Thyroid gland (tissue), 4 donors: ENCODE data around the gene CCSER1. TPM values are rescaled to one million over a fixed set of nuclear protein-coding genes. Genes with fewer than 3 reads are reported as not detected.

Experiments
- DNase-seq, 2 donors: peaks; one replicate each; pipeline ENCODE4 v3.0.0-alpha.2; 2019
- H3K27ac ChIP-seq, 3 donors: fragments of 200-600 bp; sonication (generic); 1 replicate in 2 of 3; 2 replicates in 1 of 3; pipeline ENCODE4 v1.5.1; 2016 to 2019; ENCODE audit warnings: mild to moderate bottlenecking in 1 of 3, moderate library complexity in 1 of 3
- H3K27me3 ChIP-seq: fragments of 200-600 bp; sonication (generic); one replicate; pipeline ENCODE4 v1.5.1; 2019
- H3K36me3 ChIP-seq, 2 donors: fragments of 200-600 bp; sonication (generic); one replicate each; pipeline ENCODE4 v1.5.1; 2016 to 2019
- H3K4me1 ChIP-seq, 2 donors: fragments of 200-600 bp; sonication (generic); one replicate each; pipeline ENCODE4 v1.5.1; 2017 to 2019
- H3K4me3 ChIP-seq, 3 donors: fragments of 200-600 bp; sonication (generic); replicated peaks in 1 of 3; 1 replicate in 2 of 3; 2 replicates in 1 of 3; pipeline ENCODE4 v1.5.1; 2016; ENCODE audit warnings: mild to moderate bottlenecking in 1 of 3
- H3K9me3 ChIP-seq: fragments of 200-600 bp; sonication (generic); one replicate; pipeline ENCODE4 v1.5.1; 2017
- CTCF ChIP-seq, 6 experiments: fragments of 200-600 bp in 3 of 6; fragments of 450-650 bp in 3 of 6; sonication (generic) in 3 of 6; IDR thresholded peaks; one replicate each; pipeline ENCODE4 v1.5.1; 2016 to 2019; ENCODE audit warnings: antibody characterized with exemption in 6 of 6, mild to moderate bottlenecking in 2 of 6, inconsistent platforms in 1 of 6, moderate library complexity in 1 of 6
- POLR2A ChIP-seq, 2 donors: fragments of 450-650 bp; IDR thresholded peaks; one replicate each; pipeline ENCODE4 v1.6.1; 2017; ENCODE audit warnings: antibody characterized with exemption in 2 of 2, mild to moderate bottlenecking in 2 of 2, moderate library complexity in 1 of 2
- WGBS, 2 donors: methylation state at CpG; one replicate each; pipeline ENCODE4 v1.1.5; 2017; 5-methylcytosine and 5-hydroxymethylcytosine counted together
- intact Hi-C: fragments of 100-400 bp; cut with DNase I; formaldehyde crosslinking; loops from one replicate; pipeline ENCODE4 v1.15.1; 2023
- total RNA-seq, 4 donors: library from RNA; depleted of rRNA; stranded (reverse); fragments of >200 nt; gene quantifications; one replicate each; pipeline ENCODE4 v1.2.3, GENCODE V29; 2016

CCSER1 gene
- total RNA-seq, 4 donors from 2014 or later: 37.7 to 52.3 (median 43.3) TPM

DNA sequence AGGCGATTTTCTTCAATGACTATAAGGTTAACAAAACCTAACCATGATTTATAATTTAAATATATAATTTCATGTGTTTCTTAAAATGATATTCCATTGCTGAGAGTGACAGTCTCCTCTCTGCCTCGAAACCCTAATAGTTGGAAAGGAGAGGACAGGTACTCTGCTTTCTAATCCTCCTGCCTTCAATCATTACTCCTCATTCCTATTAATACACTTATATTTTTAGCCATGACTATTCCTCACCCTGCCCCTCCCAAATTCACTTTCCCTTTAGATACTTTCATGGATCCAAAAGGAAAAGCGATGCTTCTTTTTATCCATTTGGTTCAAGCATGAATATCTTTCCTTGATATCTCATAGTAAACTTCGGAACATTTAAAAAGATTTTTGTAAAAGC is 418.2 kb downstream of the CCSER1 start:
- Histone ChIP-seq H3K4me3 (no peak overlapping the region), H3K27ac (no peak overlapping the region), H3K9me3 (no peaks in the 10 kb centered on the region), H3K4me1 (no peaks in the 10 kb centered on the region), H3K36me3 (no peaks in the 10 kb centered on the region), H3K27me3 (no peaks in the 10 kb centered on the region)
- WGBS, 2 donors: 93 to 94% methylated on average over 4 of the region's 4 CpGs
- intact Hi-C loops: no loop called here
- TF ChIP-seq POLR2A (IDR thresholded peaks at IDR 0.05) (no peak), CTCF (IDR thresholded peaks at IDR 0.05) (no peak)
- DNase-seq: no peak

DNA sequence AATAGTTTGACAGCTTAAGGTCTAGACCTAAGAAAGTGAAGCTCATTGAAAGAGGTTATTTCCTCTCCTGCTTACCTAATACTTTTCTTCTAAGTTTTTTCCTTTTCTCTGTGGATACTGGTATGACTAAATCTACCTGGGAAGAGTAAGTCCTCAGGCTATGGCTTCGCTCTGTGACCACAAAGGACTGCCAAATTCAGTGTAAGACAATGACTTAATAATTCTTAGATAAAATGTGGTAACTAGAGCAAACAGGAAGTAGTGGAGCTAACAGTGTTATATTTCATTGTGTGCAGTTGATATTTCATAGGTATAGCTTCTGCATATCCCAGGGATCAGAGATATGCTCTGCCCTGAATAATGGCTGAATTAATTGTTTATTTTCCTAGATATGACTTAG is 418.9 kb downstream of the CCSER1 start:
- no peak overlapping the region for H3K4me3 ChIP-seq
- 90 to 92% methylated on average over 1 of the region's 1 CpG for WGBS, 2 donors
- H3K9me3 ChIP-seq: no peaks in the 10 kb centered on the region
- TF ChIP-seq POLR2A (IDR thresholded peaks at IDR 0.05) (no peak), CTCF (IDR thresholded peaks at IDR 0.05) (no peak)
- no peak overlapping the region for H3K27ac ChIP-seq
- H3K36me3 ChIP-seq: no peaks in the 10 kb centered on the region
- H3K4me1 ChIP-seq: no peaks in the 10 kb centered on the region
- no peak for DNase-seq
- H3K27me3 ChIP-seq: no peaks in the 10 kb centered on the region
- intact Hi-C loops: no loop called here

GRCh38 chr4:90570615-90571014 is 443.4 kb downstream of the CCSER1 start:
- no peaks in the 10 kb centered on the region for H3K9me3 ChIP-seq
- intact Hi-C loops: no loop called here
- H3K27ac ChIP-seq: no peak overlapping the region
- DNase-seq: no peak
- H3K4me1 ChIP-seq: no peaks in the 10 kb centered on the region
- H3K36me3 ChIP-seq: no peaks in the 10 kb centered on the region
- H3K4me3 ChIP-seq: no peak overlapping the region
- H3K27me3 ChIP-seq: no peaks in the 10 kb centered on the region
- 93 to 100% methylated on average over 2 of the region's 2 CpGs for WGBS, 2 donors
- TF ChIP-seq POLR2A (IDR thresholded peaks at IDR 0.05) (no peak), CTCF (IDR thresholded peaks at IDR 0.05) (no peak)

- TF ChIP-seq POLR2A (IDR thresholded peaks at IDR 0.05) (no peak), CTCF (IDR thresholded peaks at IDR 0.05) (no peak)
- no peak overlapping the region for H3K4me3 ChIP-seq
- no peaks in the 10 kb centered on the region for H3K36me3 ChIP-seq
- H3K4me1 ChIP-seq: no peaks in the 10 kb centered on the region
- no peak overlapping the region for H3K27ac ChIP-seq
- H3K27me3 ChIP-seq: no peaks in the 10 kb centered on the region
- no peak for DNase-seq
- WGBS, 2 donors: 100% methylated on average over 1 to 2 of the region's 2 CpGs
- H3K9me3 ChIP-seq: no peaks in the 10 kb centered on the region
- intact Hi-C loops: no loop called here
Measured at GRCh38 chr4:90572996-90573395, 445.8 kb downstream of the CCSER1 start.

DNA sequence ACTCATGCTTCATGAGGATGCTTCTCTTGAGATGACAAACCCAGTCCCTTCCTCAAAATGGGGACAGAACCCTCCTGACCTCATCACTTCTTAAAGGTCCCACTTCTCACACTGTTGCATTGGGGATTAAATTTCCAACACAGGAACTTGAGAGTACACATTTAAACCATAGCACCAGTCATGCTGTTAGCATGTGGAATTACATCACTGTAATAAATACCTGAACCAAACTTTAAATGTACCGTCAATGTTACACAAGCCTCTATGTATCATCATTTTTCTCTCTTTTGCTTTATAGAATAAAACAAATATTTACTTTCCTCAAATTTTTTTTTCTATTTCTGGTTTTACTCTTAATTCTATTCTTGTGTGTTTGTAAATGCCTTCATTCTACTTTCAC is 448.2 kb downstream of the CCSER1 start:
- H3K4me3 ChIP-seq: no peak overlapping the region
- TF ChIP-seq CTCF (IDR thresholded peaks at IDR 0.05) (no peak), POLR2A (IDR thresholded peaks at IDR 0.05) (no peak)
- H3K9me3 ChIP-seq: no peaks in the 10 kb centered on the region
- H3K27me3 ChIP-seq: no peaks in the 10 kb centered on the region
- DNase-seq: no peak
- no peaks in the 10 kb centered on the region for H3K36me3 ChIP-seq
- no peak overlapping the region for H3K27ac ChIP-seq
- no peaks in the 10 kb centered on the region for H3K4me1 ChIP-seq
- intact Hi-C loops: no loop called here
- WGBS, 2 donors: 88% methylated on average over 1 of the region's 1 CpG
